Body of pancreas (tissue), 4 donors: Measurements from ENCODE around the gene DAW1. TPM values are rescaled to one million over a fixed set of nuclear protein-coding genes. Genes with fewer than 3 reads are reported as not detected.

Experiments used
- ATAC-seq: fragments of 150-250 bp; one replicate; pipeline ENCODE4 v1.9.1; 2016
- DNase-seq, 4 donors: peaks; one replicate each; pipeline ENCODE4 v3.0.0-alpha.2; 2019
- H3K27ac ChIP-seq, 4 donors: fragments of 200-600 bp; sonication (generic); 1 replicate in 3 of 4; 2 replicates in 1 of 4; pipeline versions ENCODE4 v1.5.1 to v1.6.1; 2016 to 2019; ENCODE audit warnings: mild to moderate bottlenecking in 1 of 4, mixed read lengths in 1 of 4, moderate library complexity in 1 of 4
- H3K27me3 ChIP-seq, 2 donors: fragments of 200-600 bp; sonication (generic); one replicate each; pipeline ENCODE4 v1.6.0; 2016; ENCODE audit warnings: mild to moderate bottlenecking in 1 of 2
- H3K36me3 ChIP-seq, 2 donors: fragments of 200-600 bp; sonication (generic); replicated peaks in 1 of 2; 2 replicates each; pipeline ENCODE4 v1.5.1; 2016; ENCODE audit warnings: low read depth in 2 of 2; ENCODE audit not compliant: insufficient read depth in 1 of 2
- H3K4me1 ChIP-seq: fragments of 200-600 bp; sonication (generic); one replicate; pipeline ENCODE4 v1.6.0; 2016
- H3K4me3 ChIP-seq, 2 donors: fragments of 200-600 bp; sonication (generic); 1 replicate in 1 of 2; 2 replicates in 1 of 2; pipeline ENCODE4 v1.5.1; 2016 to 2019
- H3K9me3 ChIP-seq, 3 donors: fragments of 200-600 bp; sonication (generic); 1 replicate in 2 of 3; 2 replicates in 1 of 3; pipeline ENCODE4 v1.5.1; 2016
- POLR2A ChIP-seq, 3 donors: fragments of 450-650 bp; IDR thresholded peaks; one replicate each; pipeline ENCODE4 v1.6.1; 2016; ENCODE audit warnings: antibody characterized with exemption in 3 of 3, mild to moderate bottlenecking in 2 of 3
- WGBS, 2 donors: methylation state at CpG; one replicate each; pipeline ENCODE4 v1.1.5; 2017; 5-methylcytosine and 5-hydroxymethylcytosine counted together
- intact Hi-C: fragments of 100-400 bp; cut with DNase I; formaldehyde crosslinking; loops from one replicate; pipeline ENCODE4 v1.15.1; 2023
- total RNA-seq, 2 donors: library from RNA; depleted of rRNA; stranded (reverse); fragments of >200 nt; gene quantifications; one replicate each; pipeline ENCODE4 v1.1.0, GENCODE V29; 2016
- TF ChIP-seq, protein P1 (sequence below), 7 experiments: fragments of 450-650 bp in 4 of 7; fragments of 200-600 bp in 3 of 7; sonication (generic) in 3 of 7; IDR thresholded peaks; one replicate each; pipeline ENCODE4 v1.5.1; 2016 to 2019; ENCODE audit warnings: antibody characterized with exemption in 7 of 7

DAW1 gene
- total RNA-seq, 2 donors from 2014 or later = not detected

DNA sequence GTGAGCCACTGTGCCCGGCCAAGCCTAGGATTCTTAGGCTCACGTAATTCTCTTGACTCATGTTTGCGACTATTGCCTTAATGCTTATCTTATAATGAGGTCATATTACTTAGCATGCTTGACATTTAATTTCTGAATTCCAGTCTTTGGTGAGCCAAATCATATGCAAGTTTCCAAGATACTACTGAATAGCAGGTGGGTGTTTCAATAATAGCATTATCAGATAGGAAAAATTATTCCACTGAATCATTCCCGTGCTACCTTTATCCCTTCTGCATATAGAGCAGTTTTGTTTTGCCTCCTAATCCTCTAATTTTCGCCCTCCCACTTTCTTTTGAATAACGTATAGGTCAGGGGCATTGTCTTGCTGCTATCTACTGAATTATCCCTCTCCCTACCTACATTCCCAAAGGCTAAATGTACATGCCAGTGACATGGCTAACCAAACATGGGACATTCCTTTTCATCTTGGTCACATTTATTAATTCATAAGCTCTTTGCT, 4.9 kb downstream of the DAW1 start:
- TF ChIP-seq POLR2A (IDR thresholded peaks at IDR 0.05) = no peak
- TF ChIP-seq, protein P1, sequence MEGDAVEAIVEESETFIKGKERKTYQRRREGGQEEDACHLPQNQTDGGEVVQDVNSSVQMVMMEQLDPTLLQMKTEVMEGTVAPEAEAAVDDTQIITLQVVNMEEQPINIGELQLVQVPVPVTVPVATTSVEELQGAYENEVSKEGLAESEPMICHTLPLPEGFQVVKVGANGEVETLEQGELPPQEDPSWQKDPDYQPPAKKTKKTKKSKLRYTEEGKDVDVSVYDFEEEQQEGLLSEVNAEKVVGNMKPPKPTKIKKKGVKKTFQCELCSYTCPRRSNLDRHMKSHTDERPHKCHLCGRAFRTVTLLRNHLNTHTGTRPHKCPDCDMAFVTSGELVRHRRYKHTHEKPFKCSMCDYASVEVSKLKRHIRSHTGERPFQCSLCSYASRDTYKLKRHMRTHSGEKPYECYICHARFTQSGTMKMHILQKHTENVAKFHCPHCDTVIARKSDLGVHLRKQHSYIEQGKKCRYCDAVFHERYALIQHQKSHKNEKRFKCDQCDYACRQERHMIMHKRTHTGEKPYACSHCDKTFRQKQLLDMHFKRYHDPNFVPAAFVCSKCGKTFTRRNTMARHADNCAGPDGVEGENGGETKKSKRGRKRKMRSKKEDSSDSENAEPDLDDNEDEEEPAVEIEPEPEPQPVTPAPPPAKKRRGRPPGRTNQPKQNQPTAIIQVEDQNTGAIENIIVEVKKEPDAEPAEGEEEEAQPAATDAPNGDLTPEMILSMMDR (IDR thresholded peaks at IDR 0.05) = no peak
- DNase-seq (no peak), ATAC-seq (no peak)
- H3K27me3 ChIP-seq = no peaks in the 10 kb centered on the region
- H3K9me3 ChIP-seq = no peaks in the 10 kb centered on the region
- H3K36me3 ChIP-seq = no peaks in the 10 kb centered on the region
- H3K4me3 ChIP-seq = no peak overlapping the region
- peaks cover 3% of the 10 kb centered on the region for H3K4me1 ChIP-seq
- no peak overlapping the region for H3K27ac ChIP-seq
- intact Hi-C loops = no loop called here
- WGBS, 2 donors = 67 to 71% methylated on average over 6 of the region's 6 CpGs

DNA sequence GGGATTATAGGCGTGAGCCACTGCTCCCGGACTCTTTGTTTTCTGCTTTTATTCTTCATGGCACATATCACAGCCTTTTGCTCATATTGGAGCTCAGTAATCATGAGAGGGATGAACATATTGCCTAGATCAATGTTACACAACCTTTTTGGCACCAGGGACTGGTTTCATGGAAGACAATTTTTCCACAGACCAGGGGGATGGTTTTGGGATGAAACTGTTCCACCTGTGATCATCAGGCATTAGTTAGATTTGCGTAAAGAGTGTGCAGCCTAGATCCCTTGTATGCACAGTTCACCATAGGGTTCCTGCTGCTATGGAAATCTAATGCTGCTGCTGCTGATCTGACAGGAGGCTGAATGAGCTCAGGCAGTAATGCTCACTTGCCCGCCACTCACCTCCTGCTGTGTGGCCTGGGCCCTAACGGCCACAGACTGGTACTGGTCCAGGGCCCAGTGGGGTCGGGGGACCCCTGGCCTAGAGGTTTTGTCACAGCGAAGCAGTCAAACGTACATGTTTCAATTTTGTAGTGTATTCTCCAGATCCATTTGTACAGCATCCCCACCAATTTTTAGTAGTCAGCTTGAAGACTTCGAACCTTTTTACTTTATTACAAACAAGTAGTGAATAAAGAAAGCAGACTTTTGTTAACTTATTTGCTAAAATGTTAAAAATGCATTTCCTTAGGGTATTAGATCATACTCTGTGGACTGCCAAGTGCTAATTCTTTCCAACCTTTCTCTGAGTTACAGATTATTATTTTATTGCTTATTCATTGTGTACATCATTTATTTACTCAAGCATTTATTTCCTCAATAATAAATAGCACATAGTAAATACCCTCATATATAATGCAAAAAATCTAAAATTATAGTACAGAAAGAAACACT, 6.2 kb downstream of the DAW1 start:
- no peak overlapping the region for H3K4me3 ChIP-seq
- no peaks in the 10 kb centered on the region for H3K4me1 ChIP-seq
- intact Hi-C loops = no loop called here
- DNase-seq (no peak), ATAC-seq (no peak)
- 54 to 62% methylated on average over 6 to 9 of the region's 9 CpGs for WGBS, 2 donors
- H3K27ac ChIP-seq = no peak overlapping the region
- no peaks in the 10 kb centered on the region for H3K9me3 ChIP-seq
- H3K36me3 ChIP-seq = no peaks in the 10 kb centered on the region
- no peaks in the 10 kb centered on the region for H3K27me3 ChIP-seq
- TF ChIP-seq, protein P1 (IDR thresholded peaks at IDR 0.05) = no peak
- TF ChIP-seq POLR2A (IDR thresholded peaks at IDR 0.05) = no peak

DNA sequence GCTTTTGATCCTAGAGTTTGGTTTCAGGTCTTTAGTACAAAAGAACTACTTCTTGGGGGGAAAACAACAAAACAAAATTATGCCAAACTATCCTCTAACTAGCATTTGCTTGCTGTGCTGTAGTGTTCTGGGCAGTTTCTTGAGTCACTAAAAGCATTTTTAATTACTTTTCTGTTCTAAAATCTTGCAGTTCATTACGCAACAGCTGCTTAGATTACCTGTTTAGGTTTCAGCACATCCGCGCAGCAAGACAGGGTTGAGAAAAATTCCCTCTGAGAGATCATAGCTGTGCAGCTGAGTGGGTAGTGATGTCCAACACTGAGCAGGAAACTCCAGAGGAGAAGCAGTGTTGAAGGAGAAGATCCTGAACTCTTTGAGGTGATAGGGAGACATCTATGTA, 9.0 kb downstream of the DAW1 start:
- Histone ChIP-seq H3K9me3 (no peaks in the 10 kb centered on the region), H3K27me3 (no peaks in the 10 kb centered on the region), H3K4me3 (no peak overlapping the region), H3K4me1 (peaks cover 5% of the 10 kb centered on the region), H3K27ac (no peak overlapping the region), H3K36me3 (no peaks in the 10 kb centered on the region)
- TF ChIP-seq, protein P1 (IDR thresholded peaks at IDR 0.05) = no peak
- no peak for TF ChIP-seq POLR2A (IDR thresholded peaks at IDR 0.05)
- no peak for DNase-seq
- ATAC-seq = no peak
- intact Hi-C loops = no loop called here
- 89 to 92% methylated on average over 3 of the region's 3 CpGs for WGBS, 2 donors

DNA sequence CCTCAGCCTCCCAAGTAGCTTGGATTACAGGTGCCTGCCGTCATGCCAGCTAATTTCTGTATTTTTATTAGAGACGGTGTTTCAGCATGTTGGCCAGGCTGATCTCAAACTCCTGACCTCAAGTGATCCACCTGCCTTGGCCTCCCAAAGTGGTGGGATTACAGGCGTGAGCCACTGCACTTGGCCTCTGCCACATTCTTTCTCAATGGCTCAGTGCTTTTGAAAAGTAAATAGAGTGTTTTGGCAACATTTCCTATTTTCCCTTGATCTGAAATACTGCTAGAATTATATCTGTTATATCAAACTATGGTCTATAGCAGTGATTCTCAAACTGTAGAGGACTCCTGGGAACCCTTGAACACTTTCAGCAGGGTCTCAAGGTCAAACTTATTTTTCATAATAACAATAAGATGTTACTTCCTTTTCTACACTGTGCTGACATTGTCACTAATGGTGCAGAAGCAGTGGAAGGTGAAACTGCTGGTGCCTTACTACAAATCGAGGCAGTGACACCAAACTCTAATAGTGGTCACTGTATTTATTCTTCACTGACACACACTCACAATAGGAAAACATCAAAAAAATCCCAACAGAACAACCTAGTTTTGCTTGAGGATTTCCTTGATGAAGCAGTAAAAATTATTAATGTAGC, 10.6 kb downstream of the DAW1 start:
- peaks cover 5% of the 10 kb centered on the region for H3K4me1 ChIP-seq
- H3K36me3 ChIP-seq = no peaks in the 10 kb centered on the region
- no peak overlapping the region for H3K27ac ChIP-seq
- ATAC-seq (no peak), DNase-seq (no peak)
- no peak overlapping the region for H3K4me3 ChIP-seq
- intact Hi-C loops = no loop called here
- H3K9me3 ChIP-seq = no peaks in the 10 kb centered on the region
- no peak for TF ChIP-seq POLR2A (IDR thresholded peaks at IDR 0.05)
- TF ChIP-seq, protein P1 (IDR thresholded peaks at IDR 0.05) = no peak
- WGBS, 2 donors = 53 to 63% methylated on average over 4 of the region's 4 CpGs
- H3K27me3 ChIP-seq = no peaks in the 10 kb centered on the region
